Measurements from ENCODE around the gene USP20. TPM values are rescaled to one million over a fixed set of nuclear protein-coding genes. Genes with fewer than 3 reads are reported as not detected.

Gene USP20
- total RNA-seq, 1 donor from 2014 or later, result 34.0 TPM

GRCh38 chr9:129868023-129868871 is 33.0 kb downstream of the USP20 start:
- H3K4me3 ChIP-seq, result no peak overlapping the region
- no peaks in the 10 kb centered on the region for H3K4me1 ChIP-seq
- no peak overlapping the region for H3K27ac ChIP-seq
- no peaks in the 10 kb centered on the region for H3K27me3 ChIP-seq
- intact Hi-C loops (cut with DNase I), result no loop called here
- H3K9me3 ChIP-seq, result no peaks in the 10 kb centered on the region
- H3K36me3 ChIP-seq, result peaks cover 53 to 60% of the 10 kb centered on the region in 2 donors
- DNase-seq (ENCODE audit: low spot score in 2 of 2), result no peak
- no peak for TF ChIP-seq CTCF (IDR thresholded peaks at IDR 0.05)

GRCh38 chr9:129868872-129869486 is 33.7 kb downstream of the USP20 start:
- H3K4me1 ChIP-seq, result no peaks in the 10 kb centered on the region
- no peaks in the 10 kb centered on the region for H3K27me3 ChIP-seq
- H3K9me3 ChIP-seq, result no peaks in the 10 kb centered on the region
- H3K36me3 ChIP-seq, result peaks cover 55 to 57% of the 10 kb centered on the region in 2 donors
- no peak overlapping the region for H3K27ac ChIP-seq
- no peak for DNase-seq (ENCODE audit: low spot score in 2 of 2)
- intact Hi-C loops (cut with DNase I), result no loop called here
- H3K4me3 ChIP-seq, result no peak overlapping the region
- no peak for TF ChIP-seq CTCF (IDR thresholded peaks at IDR 0.05)

- Histone ChIP-seq H3K27me3 (no peaks in the 10 kb centered on the region), H3K36me3 (peaks cover 54 to 66% of the 10 kb centered on the region in 2 donors), H3K4me1 (no peaks in the 10 kb centered on the region), H3K27ac (no peak overlapping the region), H3K4me3 (no peak overlapping the region), H3K9me3 (no peaks in the 10 kb centered on the region)
- TF ChIP-seq CTCF (IDR thresholded peaks at IDR 0.05), result no peak
- intact Hi-C loops (cut with DNase I), result no loop called here
- no peak for DNase-seq (ENCODE audit: low spot score in 2 of 2)
Measured at GRCh38 chr9:129869585-129870501, 34.6 kb downstream of the USP20 start.

- DNase-seq (ENCODE audit: low spot score in 2 of 2), result no peak
- no peaks in the 10 kb centered on the region for H3K9me3 ChIP-seq
- H3K27ac ChIP-seq, result no peak overlapping the region
- H3K4me3 ChIP-seq, result no peak overlapping the region
- no peaks in the 10 kb centered on the region for H3K27me3 ChIP-seq
- peaks cover 42 to 66% of the 10 kb centered on the region in 2 donors for H3K36me3 ChIP-seq
- intact Hi-C loops (cut with DNase I), result no loop called here
- no peak for TF ChIP-seq CTCF (IDR thresholded peaks at IDR 0.05)
- H3K4me1 ChIP-seq, result no peaks in the 10 kb centered on the region
Measured at GRCh38 chr9:129871046-129871445, 35.8 kb downstream of the USP20 start.

- no peaks in the 10 kb centered on the region for H3K27me3 ChIP-seq
- no peak overlapping the region for H3K4me3 ChIP-seq
- H3K36me3 ChIP-seq, result peaks cover 18 to 57% of the 10 kb centered on the region in 2 donors
- H3K27ac ChIP-seq, result no peak overlapping the region
- intact Hi-C loops (cut with DNase I), result no loop called here
- TF ChIP-seq CTCF (IDR thresholded peaks at IDR 0.05), result no peak
- DNase-seq (ENCODE audit: low spot score in 2 of 2), result no peak
- no peaks in the 10 kb centered on the region for H3K9me3 ChIP-seq
- no peaks in the 10 kb centered on the region for H3K4me1 ChIP-seq
Measured at GRCh38 chr9:129873563-129874190, 38.4 kb downstream of the USP20 start.

All from ascending aorta (tissue), 2 donors.